Stimulated activated CD8-positive, alpha-beta memory T cell treated with anti-CD3 and anti-CD28 coated beads, Interleukin-4, amount 100 ng/mL, for 4 hours (primary cell): ENCODE results near the gene BMS1.
"Not testable (repeated sequence)": the region's sequence is repeated elsewhere in the genome, so short reads cannot be mapped to it uniquely, and the experiment has no call there.

Source experiments
- DNase-seq, 2 donors: peaks; one replicate each; pipeline ENCODE4 v3.0.0-alpha.2; 2020; ENCODE audit warnings: low read depth in 2 of 2, low spot score in 1 of 2

BMS1 gene

GRCh38 chr10:42782446-42783180 lies at the start of gene BMS1:
Gene BMS1, plus strand, starts transcription at chr10:42782795. Its CDS starts 1,600 bp downstream, at chr10:42784395.
- peak; percentile 71 to 76 for DNase-seq

- DNase-seq = no peak
Measured at GRCh38 chr10:42734536-42734935, 48.1 kb upstream of the BMS1 start.

- DNase-seq = no peak
Measured at GRCh38 chr10:42738679-42739078, 43.9 kb upstream of the BMS1 start.

GRCh38 chr10:42741536-42741935 lies 41.1 kb upstream of the BMS1 start:
- DNase-seq = not testable (repeated sequence)

GRCh38 chr10:42743697-42744096 lies 38.9 kb upstream of the BMS1 start:
- DNase-seq = no peak

- no peak for DNase-seq
Measured at GRCh38 chr10:42744134-42744701, 38.4 kb upstream of the BMS1 start.

GRCh38 chr10:42753126-42753506 lies 29.5 kb upstream of the BMS1 start:
- peak; percentile 18 to 35 for DNase-seq

GRCh38 chr10:42753507-42754154 lies 29.0 kb upstream of the BMS1 start:
- DNase-seq = no peak

- no peak for DNase-seq
Measured at GRCh38 chr10:42754155-42755027, 28.2 kb upstream of the BMS1 start.

- DNase-seq = no peak
Measured at GRCh38 chr10:42755028-42755451, 27.6 kb upstream of the BMS1 start.

GRCh38 chr10:42755556-42756093 lies 27.0 kb upstream of the BMS1 start:
- DNase-seq = no peak

GRCh38 chr10:42767906-42768305 lies 14.7 kb upstream of the BMS1 start:
- no peak for DNase-seq

- no peak for DNase-seq
Measured at GRCh38 chr10:42768581-42769152, 13.9 kb upstream of the BMS1 start.

- DNase-seq = no peak
Measured at GRCh38 chr10:42769173-42769572, 13.4 kb upstream of the BMS1 start.

GRCh38 chr10:42769673-42770072 lies 12.9 kb upstream of the BMS1 start:
- no peak for DNase-seq

- no peak for DNase-seq
Measured at GRCh38 chr10:42776681-42777080, 5.9 kb upstream of the BMS1 start.

- no peak for DNase-seq
Measured at GRCh38 chr10:42780456-42780855, 2.1 kb upstream of the BMS1 start.

GRCh38 chr10:42781893-42782445 lies 626 bp upstream of the BMS1 start:
- DNase-seq = no peak

- DNase-seq = no peak
Measured at GRCh38 chr10:42783181-42783549, 570 bp downstream of the BMS1 start.

- no peak for DNase-seq
Measured at GRCh38 chr10:42785759-42786158, 3.2 kb downstream of the BMS1 start.

GRCh38 chr10:42790835-42791234 lies 8.2 kb downstream of the BMS1 start:
- no peak for DNase-seq
